HepG2 (cell line): ENCODE data around the gene NDOR1. TPM values are rescaled to one million over a fixed set of nuclear protein-coding genes. Genes with fewer than 3 reads are reported as not detected.
A peak's percentile ranks its signal among the peaks of the same experiment; 100 is the strongest.

Experiments
- CCAR2 ChIP-seq: fragments of 200-400 bp; formaldehyde crosslinking; optimal IDR thresholded peaks from 2 replicates; pipeline ENCODE3; 2018; ENCODE audit warnings: low read depth, mild to moderate bottlenecking, low read length, moderate library complexity
- CENPT ChIP-seq: sonication (generic); formaldehyde crosslinking; IDR thresholded peaks from 2 replicates; pipeline ENCODE4 v1.8.0; 2022; ENCODE audit warnings: low read depth, mild to moderate bottlenecking, moderate library complexity, missing genetic modification reagents
- CHD4 ChIP-seq: fragments of 200-600 bp; sonication (generic); IDR thresholded peaks from 2 replicates; pipeline ENCODE4 v1.7.0; 2017; ENCODE audit warnings: mild to moderate bottlenecking, low read length, borderline replicate concordance
- EHMT2 ChIP-seq: fragments of 200-600 bp; sonication (generic); IDR thresholded peaks from 2 replicates; pipeline ENCODE4 v1.7.0; 2017; ENCODE audit warnings: antibody characterized with exemption, low read depth, low read length, borderline replicate concordance
- FOSL1 ChIP-seq: sonication (generic); formaldehyde crosslinking; IDR thresholded peaks from 2 replicates; pipeline ENCODE4 v1.9.0; 2021; ENCODE audit warnings: missing genetic modification reagents, borderline replicate concordance
- FOXJ3 ChIP-seq: sonication (generic); formaldehyde crosslinking; IDR thresholded peaks from 2 replicates; pipeline ENCODE4 v1.4.0; 2020; ENCODE audit warnings: missing genetic modification reagents, mild to moderate bottlenecking, borderline replicate concordance
- FOXP4 ChIP-seq: sonication (generic); formaldehyde crosslinking; IDR thresholded peaks from 2 replicates; pipeline ENCODE4 v1.4.0; 2020; ENCODE audit warnings: missing genetic modification reagents
- MLLT10 ChIP-seq: sonication (generic); formaldehyde crosslinking; IDR thresholded peaks from 2 replicates; pipeline ENCODE4 v1.4.0; 2020; ENCODE audit warnings: missing genetic modification reagents
- MTA1 ChIP-seq: sonication (generic); formaldehyde crosslinking; IDR thresholded peaks from 2 replicates; pipeline ENCODE4 v1.4.0; 2020; ENCODE audit warnings: missing genetic modification reagents, mild to moderate bottlenecking, borderline replicate concordance
- NCOA1 ChIP-seq: sonication (generic); formaldehyde crosslinking; IDR thresholded peaks from 2 replicates; pipeline ENCODE4 v1.9.0; 2021; ENCODE audit warnings: missing genetic modification reagents
- NR2F6 ChIP-seq, 2 experiments: IDR thresholded peaks; 2 replicates each; pipeline ENCODE4 v1.6.1; 2016; ENCODE audit warnings: antibody characterized with exemption in 1 of 2, mild to moderate bottlenecking in 1 of 2
- SAP130 ChIP-seq: IDR thresholded peaks from 2 replicates; pipeline ENCODE4 v1.6.1; 2016; ENCODE audit warnings: low read depth
- SNRNP70 ChIP-seq: fragments of 200-400 bp; formaldehyde crosslinking; IDR thresholded peaks from 2 replicates; pipeline ENCODE4 v1.6.1; 2017; ENCODE audit warnings: mild to moderate bottlenecking, low read depth, low read length, moderate library complexity
- SP1 ChIP-seq, 2 experiments: fragments of 450-650 bp in 1 of 2; sonication (generic) in 1 of 2; formaldehyde crosslinking in 1 of 2; IDR thresholded peaks; 2 replicates each; pipeline versions ENCODE4 v1.4.0 to v1.6.1; 2016 to 2020; ENCODE audit warnings: missing genetic modification reagents in 1 of 2
- SRSF4 ChIP-seq: fragments of 200-400 bp; formaldehyde crosslinking; IDR thresholded peaks from one replicate; pipeline ENCODE4 v1.6.1; 2018; ENCODE audit warnings: mild to moderate bottlenecking, low read depth, low read length, moderate library complexity; ENCODE audit not compliant: poor library complexity, severe bottlenecking
- ZMAT3 ChIP-seq: sonication (generic); formaldehyde crosslinking; conservative IDR thresholded peaks from 2 replicates; pipeline ENCODE4 v1.7.0; 2021; ENCODE audit warnings: missing genetic modification reagents
- ZMYM2 ChIP-seq: sonication (generic); formaldehyde crosslinking; IDR thresholded peaks from 2 replicates; pipeline ENCODE4 v1.8.0; 2022; ENCODE audit warnings: mild to moderate bottlenecking, missing genetic modification reagents
- ZNF20 ChIP-seq: sonication (generic); formaldehyde crosslinking; IDR thresholded peaks from 2 replicates; pipeline ENCODE4 v1.4.0; 2020; ENCODE audit warnings: mild to moderate bottlenecking, moderate library complexity, missing genetic modification reagents
- ZNF326 ChIP-seq: sonication (generic); formaldehyde crosslinking; IDR thresholded peaks from 2 replicates; pipeline ENCODE4 v1.4.0; 2020; ENCODE audit warnings: missing genetic modification reagents, borderline replicate concordance
- ZNF75D ChIP-seq: sonication (generic); formaldehyde crosslinking; IDR thresholded peaks from 2 replicates; pipeline ENCODE4 v1.8.1; 2023; ENCODE audit warnings: missing genetic modification reagents, mild to moderate bottlenecking, borderline replicate concordance
- ZNF782 ChIP-seq: sonication (generic); formaldehyde crosslinking; IDR thresholded peaks from 2 replicates; pipeline ENCODE4 v1.4.0; 2020; ENCODE audit warnings: missing genetic modification reagents, mild to moderate bottlenecking, borderline replicate concordance
- ZSCAN5A ChIP-seq: sonication (generic); formaldehyde crosslinking; IDR thresholded peaks from 2 replicates; pipeline ENCODE4 v1.8.0; 2022; ENCODE audit warnings: mild to moderate bottlenecking, missing genetic modification reagents, borderline replicate concordance
- ZZZ3 ChIP-seq: sonication (generic); formaldehyde crosslinking; IDR thresholded peaks from 2 replicates; pipeline ENCODE4 v1.4.0; 2020; ENCODE audit warnings: missing genetic modification reagents, mild to moderate bottlenecking, borderline replicate concordance
- polyA plus RNA-seq, 8 experiments: library from polyadenylated mRNA; depleted of rRNA in 3 of 8; stranded (reverse) in 7 of 8; unstranded in 1 of 8; fragments of >200 nt; fragmentation: Illumina TruSeq in 4 of 8; extraction: Trizol in 4 of 8; gene quantifications; 2 replicates each; pipeline versions ENCODE4 v1.2.1 to v1.2.3, GENCODE V29; 2011 to 2016; ENCODE audit warnings: low read depth in 4 of 8, missing spikeins in 1 of 8, mixed read lengths in 1 of 8; ENCODE audit not compliant: insufficient read depth in 1 of 8
- total RNA-seq, 5 experiments: library from RNA; depleted of rRNA; stranded (reverse); fragments of >200 nt; fragmentation: Illumina TruSeq; extraction: Trizol; gene quantifications; 2 replicates each; pipeline ENCODE4 v1.2.3, GENCODE V29; 2016; ENCODE audit warnings: low read depth in 1 of 5
- TF ChIP-seq, protein P1 (sequence below): sonication (generic); formaldehyde crosslinking; IDR thresholded peaks from 2 replicates; pipeline ENCODE4 v1.8.0; 2022; ENCODE audit warnings: missing genetic modification reagents, low read depth, mild to moderate bottlenecking, borderline replicate concordance
- TF ChIP-seq, protein P2 (sequence below): sonication (generic); formaldehyde crosslinking; IDR thresholded peaks from 2 replicates; pipeline ENCODE4 v1.4.0; 2020; ENCODE audit warnings: mild to moderate bottlenecking, missing genetic modification reagents, borderline replicate concordance

Gene NDOR1
- total and polyA plus RNA-seq, 2 of the 13 experiments (the other 11 are each of a cell fraction or from before 2014, with no cell fraction given), result 3.6 to 8.7 TPM

DNA sequence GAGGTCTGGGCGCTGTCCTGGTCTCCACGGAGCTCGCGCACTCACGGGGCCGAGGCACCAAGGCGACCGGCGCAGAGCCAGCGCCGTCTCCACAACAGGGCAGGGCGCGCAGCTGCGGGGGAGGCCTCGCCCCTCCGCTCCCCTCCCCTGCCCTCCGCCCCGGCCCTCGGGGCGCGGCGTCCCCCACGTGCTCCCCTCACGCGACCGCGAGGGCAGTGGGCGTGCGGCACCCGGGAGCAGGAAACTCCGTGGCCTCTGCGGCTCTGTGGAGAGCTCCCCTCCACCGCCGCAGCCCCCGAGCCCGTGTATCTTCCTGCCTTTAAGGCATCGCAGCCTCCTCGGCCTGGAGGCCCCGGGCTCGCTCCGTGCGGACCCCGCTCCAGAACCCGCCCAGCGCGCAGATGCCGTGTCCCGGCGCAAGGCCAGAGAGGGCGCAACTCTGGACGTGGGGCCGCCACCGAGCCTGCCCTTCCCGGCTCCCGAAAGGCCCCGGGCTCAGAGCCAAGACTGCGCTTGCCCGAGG lies 34.9 kb downstream of the NDOR1 start (continued):
- 0 out of 2 replicates have a peak, but pooled peaks have one; percentile 24 for TF ChIP-seq ZSCAN5A (CRISPR knock-in tag)
- no peak for TF ChIP-seq SP1 (IDR thresholded peaks at IDR 0.05)
- no peak; the same call in none of the 2 replicates for TF ChIP-seq SP1 (CRISPR knock-in tag; IDR thresholded peaks at IDR 0.05)
- TF ChIP-seq NCOA1, result peak; percentile 89; the same call in 1 of the 2 replicates
- no peak for TF ChIP-seq EHMT2
- peak; percentile 89; the same call in 1 of the 2 replicates for TF ChIP-seq MTA1 (CRISPR knock-in tag)
- TF ChIP-seq FOXJ3 (CRISPR knock-in tag), result no peak
- no peak for TF ChIP-seq CHD4
- TF ChIP-seq CENPT (CRISPR knock-in tag), result no peak; the same call in none of the 2 replicates
- TF ChIP-seq ZMYM2 (CRISPR knock-in tag), result no peak; the same call in 1 of the 2 replicates
- peak; percentile 93 for TF ChIP-seq ZNF782
- peak; percentile 88 for TF ChIP-seq ZMAT3 (CRISPR knock-in tag)
- no peak for TF ChIP-seq MLLT10 (CRISPR knock-in tag)
- TF ChIP-seq SAP130 (CRISPR knock-in tag), result peak; percentile 78; the same call in 1 of the 2 replicates
- no peak for TF ChIP-seq CCAR2
- TF ChIP-seq ZNF326 (CRISPR knock-in tag), result no peak
- TF ChIP-seq ZNF75D, result no peak
- TF ChIP-seq, protein P1, sequence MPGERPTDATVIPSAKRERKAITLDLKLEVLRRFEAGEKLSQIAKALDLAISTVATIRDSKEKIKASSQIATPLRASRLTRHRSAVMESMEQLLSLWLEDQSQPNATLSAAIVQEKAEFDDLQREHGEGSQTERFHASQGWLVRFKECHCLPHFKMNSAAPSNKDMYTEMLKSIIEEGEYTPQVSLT (CRISPR knock-in tag), result no peak
- no peak for TF ChIP-seq ZNF20
- no peak for TF ChIP-seq SRSF4
- no peak for TF ChIP-seq FOSL1 (CRISPR knock-in tag)
- no peak for TF ChIP-seq SNRNP70
- peak; percentile 63 for TF ChIP-seq ZZZ3
- no peak; the same call in 1 of the 2 replicates for TF ChIP-seq FOXP4 (CRISPR knock-in tag)
- TF ChIP-seq, protein P2, sequence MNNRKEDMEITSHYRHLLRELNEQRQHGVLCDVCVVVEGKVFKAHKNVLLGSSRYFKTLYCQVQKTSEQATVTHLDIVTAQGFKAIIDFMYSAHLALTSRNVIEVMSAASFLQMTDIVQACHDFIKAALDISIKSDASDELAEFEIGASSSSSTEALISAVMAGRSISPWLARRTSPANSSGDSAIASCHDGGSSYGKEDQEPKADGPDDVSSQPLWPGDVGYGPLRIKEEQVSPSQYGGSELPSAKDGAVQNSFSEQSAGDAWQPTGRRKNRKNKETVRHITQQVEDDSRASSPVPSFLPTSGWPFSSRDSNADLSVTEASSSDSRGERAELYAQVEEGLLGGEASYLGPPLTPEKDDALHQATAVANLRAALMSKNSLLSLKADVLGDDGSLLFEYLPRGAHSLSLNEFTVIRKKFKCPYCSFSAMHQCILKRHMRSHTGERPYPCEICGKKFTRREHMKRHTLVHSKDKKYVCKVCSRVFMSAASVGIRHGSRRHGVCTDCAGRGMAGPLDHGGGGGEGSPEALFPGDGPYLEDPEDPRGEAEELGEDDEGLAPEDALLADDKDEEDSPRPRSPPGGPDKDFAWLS (CRISPR knock-in tag), result no peak
- no peak for TF ChIP-seq NR2F6 (IDR thresholded peaks at IDR 0.05)
- TF ChIP-seq NR2F6 (CRISPR knock-in tag; IDR thresholded peaks at IDR 0.05), result peak; percentile 45; the same call in 1 of the 2 replicates
